ENCODE data around the gene BBS12.

DNA sequence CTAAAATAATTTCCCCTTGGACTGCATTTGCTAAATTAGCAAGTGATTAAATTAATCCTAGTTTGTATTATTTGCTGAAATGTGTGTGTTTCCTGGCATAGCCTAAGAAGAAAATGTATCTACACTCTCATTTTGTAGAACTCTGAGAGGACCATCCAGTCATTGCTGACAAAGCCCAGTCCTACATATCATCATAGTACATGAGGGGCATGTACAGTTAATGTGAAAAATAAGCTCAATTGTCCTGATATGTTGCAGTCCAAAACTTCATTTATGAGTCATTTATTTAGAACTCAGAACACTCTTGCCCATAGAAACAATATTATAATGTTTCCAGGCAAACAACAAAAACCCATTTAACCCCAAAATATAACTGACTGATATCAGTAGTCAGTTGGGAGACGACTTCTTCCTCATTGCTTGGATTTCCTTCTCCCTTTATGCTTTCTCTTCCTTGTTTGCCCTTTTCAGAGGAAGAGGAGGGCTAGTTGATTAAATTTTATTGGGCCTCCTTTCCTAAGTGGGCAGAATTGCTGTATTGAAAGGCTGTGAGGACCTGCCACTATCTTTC, 26.9 kb upstream of the BBS12 start:
- no peak for TF ChIP-seq CTCF (IDR thresholded peaks at IDR 0.05)
- TF ChIP-seq EP300 (IDR thresholded peaks at IDR 0.05) = no peak

Measured in upper lobe of left lung (tissue), 4 donors.